IPS-18c (cell line): ENCODE measurements around the gene AMFR.

Experiments used
- H3K4me3 ChIP-seq: 2 replicates; pipeline ENCODE4 v1.7.0; 2013; ENCODE audit warnings: low read depth, mild to moderate bottlenecking, low read length, moderate library complexity; ENCODE audit not compliant: insufficient read depth
- H3K9me3 ChIP-seq: one replicate; pipeline ENCODE4 v1.6.1; 2013; ENCODE audit warnings: mild to moderate bottlenecking, low read length, moderate library complexity; ENCODE audit not compliant: control insufficient read depth, insufficient read depth

The AMFR gene

GRCh38 chr16:56357241-56357764 is 68.0 kb downstream of the AMFR start:
- Histone ChIP-seq H3K4me3 (no peak overlapping the region), H3K9me3 (peaks cover 2% of the 10 kb centered on the region)

- peak overlapping the region; percentile 17; the same call in 1 of the 2 replicates for H3K4me3 ChIP-seq
- peaks cover 2% of the 10 kb centered on the region for H3K9me3 ChIP-seq
Measured at GRCh38 chr16:56356276-56357240, 68.8 kb downstream of the AMFR start.

- no peak overlapping the region for H3K4me3 ChIP-seq
Measured at GRCh38 chr16:56355786-56356275, 69.5 kb downstream of the AMFR start.

GRCh38 chr16:56355221-56355620 is 70.1 kb downstream of the AMFR start:
- Histone ChIP-seq H3K4me3 (no peak overlapping the region), H3K9me3 (peaks cover 2% of the 10 kb centered on the region)

More at GRCh38 chr16:56355786-56356275, 69.5 kb downstream of the AMFR start:
- peaks cover 2% of the 10 kb centered on the region for H3K9me3 ChIP-seq

DNA sequence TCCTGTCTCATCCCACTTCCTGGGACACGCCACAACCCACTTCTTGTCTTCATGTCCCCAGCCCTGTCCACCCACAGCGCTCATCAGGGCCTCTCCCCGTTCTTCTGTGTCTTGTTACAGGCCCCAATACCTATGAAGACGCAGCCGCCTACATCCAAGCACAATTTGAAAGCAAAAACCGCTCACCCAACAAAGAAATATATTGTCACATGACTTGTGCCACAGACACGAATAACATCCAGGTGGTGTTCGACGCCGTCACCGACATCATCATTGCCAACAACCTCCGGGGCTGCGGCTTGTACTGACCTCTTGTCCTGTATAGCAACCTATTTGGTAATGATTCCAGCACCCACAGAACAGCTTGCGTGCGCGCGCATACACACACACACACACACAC is 70.6 kb downstream of the AMFR start:
- peaks cover 2% of the 10 kb centered on the region for H3K9me3 ChIP-seq
- H3K4me3 ChIP-seq, result no peak overlapping the region

DNA sequence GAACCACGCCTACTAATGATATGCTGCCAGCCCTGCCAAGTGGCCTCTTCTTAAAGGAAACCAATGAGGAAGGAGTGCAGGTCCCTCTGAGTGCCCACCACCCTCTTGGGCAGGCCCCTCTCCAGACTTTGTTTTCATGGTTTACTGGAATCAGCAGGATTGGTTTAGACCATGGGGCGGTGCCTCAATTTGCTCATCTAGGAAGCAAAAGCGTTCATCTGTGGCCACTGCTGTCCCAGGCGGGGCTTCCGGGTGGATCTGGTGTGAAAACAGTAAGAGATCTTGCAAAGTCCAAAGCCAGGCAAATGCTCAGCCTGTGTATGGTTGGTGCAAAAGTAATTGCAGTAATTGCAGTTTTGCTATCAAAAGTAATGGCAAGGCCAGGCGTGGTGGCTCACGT is 71.3 kb downstream of the AMFR start:
- H3K4me3 ChIP-seq, result no peak overlapping the region
- peaks cover 2% of the 10 kb centered on the region for H3K9me3 ChIP-seq

- H3K4me3 ChIP-seq, result no peak overlapping the region
- peaks cover 2% of the 10 kb centered on the region for H3K9me3 ChIP-seq
Measured at GRCh38 chr16:56353054-56353921, 72.1 kb downstream of the AMFR start.

GRCh38 chr16:56352351-56353053 is 72.8 kb downstream of the AMFR start:
- Histone ChIP-seq H3K4me3 (no peak overlapping the region), H3K9me3 (no peaks in the 10 kb centered on the region)

GRCh38 chr16:56351481-56351880 is 73.9 kb downstream of the AMFR start:
- Histone ChIP-seq H3K9me3 (no peaks in the 10 kb centered on the region), H3K4me3 (no peak overlapping the region)

DNA sequence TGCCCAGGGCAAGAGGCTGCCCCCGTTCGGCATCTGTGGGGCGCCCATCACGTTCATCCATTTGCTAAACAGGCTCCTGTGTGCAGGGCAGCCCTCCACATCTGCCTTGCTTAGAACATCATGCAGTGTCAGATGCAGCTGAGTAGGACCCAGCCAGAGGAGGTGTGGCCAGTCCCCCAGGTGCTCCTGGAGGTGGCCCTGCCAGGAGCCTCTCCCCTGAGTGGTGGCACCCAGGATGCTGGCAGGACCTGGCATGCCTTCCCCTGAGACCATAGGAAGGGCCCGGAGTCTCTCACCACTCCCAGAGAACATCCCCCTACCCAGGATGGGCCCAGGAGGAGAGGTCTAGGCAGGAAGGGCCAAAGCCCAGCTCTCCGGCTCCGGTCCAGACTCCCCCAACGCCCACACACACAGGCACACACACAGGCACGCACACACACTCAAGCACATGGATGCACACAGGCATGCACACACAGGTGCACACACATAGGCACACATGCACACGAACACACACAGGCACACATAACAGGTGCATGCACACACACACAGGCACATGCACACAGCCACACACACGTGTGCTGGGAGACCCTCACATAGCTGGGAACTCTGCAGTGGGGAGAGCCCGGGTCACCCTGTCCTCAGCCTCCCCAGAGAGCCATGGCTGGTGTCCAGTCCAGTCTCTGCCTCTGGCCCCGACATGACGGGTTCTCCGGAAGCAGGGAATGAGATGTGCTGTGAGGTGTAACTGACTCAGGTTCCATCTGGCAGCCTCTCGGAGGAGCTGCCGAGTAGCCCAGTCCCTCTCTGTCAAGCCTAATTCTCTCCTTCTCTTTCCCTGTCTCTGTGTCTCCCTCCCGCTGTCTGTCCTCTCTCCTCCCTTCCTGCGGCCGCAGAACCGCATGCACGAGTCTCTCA is 74.6 kb downstream of the AMFR start:
- no peaks in the 10 kb centered on the region for H3K9me3 ChIP-seq
- H3K4me3 ChIP-seq, result no peak overlapping the region

- Histone ChIP-seq H3K4me3 (no peak overlapping the region), H3K9me3 (no peaks in the 10 kb centered on the region)
Measured at GRCh38 chr16:56349711-56350161, 75.6 kb downstream of the AMFR start.

DNA sequence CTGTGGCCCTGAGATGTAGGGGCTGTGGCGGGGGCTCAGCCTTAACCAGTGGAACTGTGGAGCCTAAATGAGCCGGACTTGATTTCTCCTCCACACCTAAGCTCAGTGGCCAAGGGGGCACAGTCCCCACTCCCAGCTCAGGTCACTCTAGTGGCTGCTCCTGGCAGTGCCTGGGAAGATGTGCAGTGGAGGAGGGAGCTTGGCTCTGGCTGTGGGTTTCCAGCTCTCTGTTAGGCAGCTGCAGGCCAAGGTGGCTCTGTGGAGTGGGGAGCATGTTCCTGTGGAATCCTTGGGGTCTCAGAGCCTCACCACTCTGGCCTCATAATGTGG is 76.3 kb downstream of the AMFR start:
- no peak overlapping the region for H3K4me3 ChIP-seq
- no peaks in the 10 kb centered on the region for H3K9me3 ChIP-seq

GRCh38 chr16:56348168-56349085 is 76.9 kb downstream of the AMFR start:
- no peak overlapping the region for H3K4me3 ChIP-seq
- H3K9me3 ChIP-seq, result no peaks in the 10 kb centered on the region

GRCh38 chr16:56347670-56348069 is 77.7 kb downstream of the AMFR start:
- H3K9me3 ChIP-seq, result no peaks in the 10 kb centered on the region
- no peak overlapping the region for H3K4me3 ChIP-seq

- Histone ChIP-seq H3K9me3 (no peaks in the 10 kb centered on the region), H3K4me3 (no peak overlapping the region)
Measured at GRCh38 chr16:56347166-56347565, 78.2 kb downstream of the AMFR start.
